ENCODE measurements around the gene A1BG. TPM values are rescaled to one million over a fixed set of nuclear protein-coding genes. Genes with fewer than 3 reads are reported as not detected.

The A1BG gene
- total and polyA plus RNA-seq, 2 of the 13 experiments (the other 11 are each of a cell fraction or from before 2014, with no cell fraction given): 14.7 to 41.4 TPM

DNA sequence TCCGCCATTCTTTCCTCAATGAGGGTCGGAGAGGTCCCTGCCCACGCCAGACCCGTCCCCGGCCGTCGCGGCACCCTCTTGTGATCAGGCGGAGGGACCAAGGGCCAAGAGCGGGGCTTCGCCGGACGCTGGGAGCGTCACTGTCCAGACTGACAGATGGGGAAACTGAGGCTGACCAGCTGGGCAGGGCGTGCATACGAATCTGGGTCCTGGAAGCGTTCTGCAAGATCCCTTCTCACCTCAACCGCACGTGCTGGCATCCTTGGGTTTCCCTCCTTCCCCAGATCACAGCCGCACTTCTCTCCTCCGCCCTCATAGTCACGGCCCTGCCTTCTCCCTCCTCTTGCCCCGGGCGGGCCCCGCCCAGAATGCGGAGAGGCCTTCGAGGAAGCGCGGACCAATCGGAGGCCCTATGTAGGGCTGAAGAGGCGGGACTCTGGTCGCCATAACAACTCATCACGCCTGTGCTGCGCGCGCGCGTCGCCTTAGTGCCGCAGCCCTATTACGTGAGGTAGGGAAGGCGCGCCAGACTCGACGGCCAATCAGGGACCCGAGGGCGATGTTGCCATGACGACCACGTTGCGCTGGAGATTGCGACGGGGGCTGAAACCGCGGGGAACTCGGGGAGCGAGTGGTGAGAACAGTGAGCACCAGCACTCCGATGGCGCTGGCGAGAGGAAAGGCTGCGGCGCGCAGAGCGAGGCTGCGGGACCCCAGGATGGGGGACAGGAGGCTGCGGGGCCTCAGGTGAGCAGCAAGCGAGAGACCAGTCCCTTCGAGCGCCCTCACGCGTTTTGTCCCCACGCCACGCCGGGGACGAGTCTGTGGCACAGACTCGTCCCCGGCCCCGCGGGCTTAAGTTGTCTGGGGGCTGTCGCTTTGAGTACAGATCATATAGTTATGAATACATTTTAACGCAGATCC is 47.9 kb upstream of the A1BG start (continued):
- TF ChIP-seq, protein P1, sequence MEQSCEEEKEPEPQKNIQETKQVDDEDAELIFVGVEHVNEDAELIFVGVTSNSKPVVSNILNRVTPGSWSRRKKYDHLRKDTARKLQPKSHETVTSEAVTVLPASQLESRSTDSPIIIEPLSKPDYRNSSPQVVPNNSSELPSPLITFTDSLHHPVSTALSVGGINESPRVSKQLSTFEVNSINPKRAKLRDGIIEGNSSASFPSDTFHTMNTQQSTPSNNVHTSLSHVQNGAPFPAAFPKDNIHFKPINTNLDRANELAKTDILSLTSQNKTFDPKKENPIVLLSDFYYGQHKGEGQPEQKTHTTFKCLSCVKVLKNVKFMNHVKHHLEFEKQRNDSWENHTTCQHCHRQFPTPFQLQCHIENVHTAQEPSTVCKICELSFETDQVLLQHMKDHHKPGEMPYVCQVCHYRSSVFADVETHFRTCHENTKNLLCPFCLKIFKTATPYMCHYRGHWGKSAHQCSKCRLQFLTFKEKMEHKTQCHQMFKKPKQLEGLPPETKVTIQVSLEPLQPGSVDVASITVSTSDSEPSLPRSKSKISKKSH (CRISPR knock-in tag; IDR thresholded peaks at IDR 0.05; ENCODE audit: borderline replicate concordance): peak; percentile 88; the same call in 1 of the 2 replicates
- TF ChIP-seq, protein P2, sequence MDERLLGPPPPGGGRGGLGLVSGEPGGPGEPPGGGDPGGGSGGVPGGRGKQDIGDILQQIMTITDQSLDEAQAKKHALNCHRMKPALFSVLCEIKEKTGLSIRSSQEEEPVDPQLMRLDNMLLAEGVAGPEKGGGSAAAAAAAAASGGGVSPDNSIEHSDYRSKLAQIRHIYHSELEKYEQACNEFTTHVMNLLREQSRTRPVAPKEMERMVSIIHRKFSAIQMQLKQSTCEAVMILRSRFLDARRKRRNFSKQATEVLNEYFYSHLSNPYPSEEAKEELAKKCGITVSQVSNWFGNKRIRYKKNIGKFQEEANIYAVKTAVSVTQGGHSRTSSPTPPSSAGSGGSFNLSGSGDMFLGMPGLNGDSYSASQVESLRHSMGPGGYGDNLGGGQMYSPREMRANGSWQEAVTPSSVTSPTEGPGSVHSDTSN (CRISPR knock-in tag; IDR thresholded peaks at IDR 0.05): no peak
- TF ChIP-seq, protein P3, sequence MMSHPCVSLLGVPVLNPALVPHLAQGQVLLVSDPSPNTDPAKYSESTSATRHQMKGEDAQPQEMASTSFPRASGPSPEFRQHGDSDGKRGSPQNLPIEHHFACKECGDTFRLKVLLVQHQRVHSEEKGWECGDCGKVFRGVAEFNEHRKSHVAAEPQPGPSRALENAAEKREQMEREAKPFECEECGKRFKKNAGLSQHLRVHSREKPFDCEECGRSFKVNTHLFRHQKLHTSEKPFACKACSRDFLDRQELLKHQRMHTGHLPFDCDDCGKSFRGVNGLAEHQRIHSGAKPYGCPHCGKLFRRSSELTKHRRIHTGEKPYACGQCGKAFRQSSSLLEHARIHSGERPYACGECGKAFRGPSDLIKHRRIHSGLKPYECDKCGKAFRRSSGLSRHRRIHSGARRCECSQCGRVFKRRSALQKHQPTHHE (CRISPR knock-in tag; IDR thresholded peaks at IDR 0.05; ENCODE audit: borderline replicate concordance): no peak
- TF ChIP-seq IRF2 (CRISPR knock-in tag; IDR thresholded peaks at IDR 0.05) (peak; percentile 37; the same call in 1 of the 2 replicates), RFXANK (CRISPR knock-in tag; IDR thresholded peaks at IDR 0.05) (peak; percentile 98), RFX1 (IDR thresholded peaks at IDR 0.05) (peak; percentile 100), ZNF839 (CRISPR knock-in tag; IDR thresholded peaks at IDR 0.05; ENCODE audit: borderline replicate concordance) (no peak), FOXO1 (CRISPR knock-in tag; IDR thresholded peaks at IDR 0.05) (peak; percentile 27; the same call in 1 of the 2 replicates), POLR2AphosphoS2 (IDR thresholded peaks at IDR 0.05; ENCODE audit: low read depth, low read length) (no peak), ZNF30 (CRISPR knock-in tag; IDR thresholded peaks at IDR 0.05) (no peak)
- TF ChIP-seq, protein P4, sequence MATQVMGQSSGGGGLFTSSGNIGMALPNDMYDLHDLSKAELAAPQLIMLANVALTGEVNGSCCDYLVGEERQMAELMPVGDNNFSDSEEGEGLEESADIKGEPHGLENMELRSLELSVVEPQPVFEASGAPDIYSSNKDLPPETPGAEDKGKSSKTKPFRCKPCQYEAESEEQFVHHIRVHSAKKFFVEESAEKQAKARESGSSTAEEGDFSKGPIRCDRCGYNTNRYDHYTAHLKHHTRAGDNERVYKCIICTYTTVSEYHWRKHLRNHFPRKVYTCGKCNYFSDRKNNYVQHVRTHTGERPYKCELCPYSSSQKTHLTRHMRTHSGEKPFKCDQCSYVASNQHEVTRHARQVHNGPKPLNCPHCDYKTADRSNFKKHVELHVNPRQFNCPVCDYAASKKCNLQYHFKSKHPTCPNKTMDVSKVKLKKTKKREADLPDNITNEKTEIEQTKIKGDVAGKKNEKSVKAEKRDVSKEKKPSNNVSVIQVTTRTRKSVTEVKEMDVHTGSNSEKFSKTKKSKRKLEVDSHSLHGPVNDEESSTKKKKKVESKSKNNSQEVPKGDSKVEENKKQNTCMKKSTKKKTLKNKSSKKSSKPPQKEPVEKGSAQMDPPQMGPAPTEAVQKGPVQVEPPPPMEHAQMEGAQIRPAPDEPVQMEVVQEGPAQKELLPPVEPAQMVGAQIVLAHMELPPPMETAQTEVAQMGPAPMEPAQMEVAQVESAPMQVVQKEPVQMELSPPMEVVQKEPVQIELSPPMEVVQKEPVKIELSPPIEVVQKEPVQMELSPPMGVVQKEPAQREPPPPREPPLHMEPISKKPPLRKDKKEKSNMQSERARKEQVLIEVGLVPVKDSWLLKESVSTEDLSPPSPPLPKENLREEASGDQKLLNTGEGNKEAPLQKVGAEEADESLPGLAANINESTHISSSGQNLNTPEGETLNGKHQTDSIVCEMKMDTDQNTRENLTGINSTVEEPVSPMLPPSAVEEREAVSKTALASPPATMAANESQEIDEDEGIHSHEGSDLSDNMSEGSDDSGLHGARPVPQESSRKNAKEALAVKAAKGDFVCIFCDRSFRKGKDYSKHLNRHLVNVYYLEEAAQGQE (IDR thresholded peaks at IDR 0.05; ENCODE audit: borderline replicate concordance in 1 of 2, low read depth in 1 of 2, low read length in 2 of 2): no peak; a peak in 1 of 4 replicates
- TF ChIP-seq, protein P5, sequence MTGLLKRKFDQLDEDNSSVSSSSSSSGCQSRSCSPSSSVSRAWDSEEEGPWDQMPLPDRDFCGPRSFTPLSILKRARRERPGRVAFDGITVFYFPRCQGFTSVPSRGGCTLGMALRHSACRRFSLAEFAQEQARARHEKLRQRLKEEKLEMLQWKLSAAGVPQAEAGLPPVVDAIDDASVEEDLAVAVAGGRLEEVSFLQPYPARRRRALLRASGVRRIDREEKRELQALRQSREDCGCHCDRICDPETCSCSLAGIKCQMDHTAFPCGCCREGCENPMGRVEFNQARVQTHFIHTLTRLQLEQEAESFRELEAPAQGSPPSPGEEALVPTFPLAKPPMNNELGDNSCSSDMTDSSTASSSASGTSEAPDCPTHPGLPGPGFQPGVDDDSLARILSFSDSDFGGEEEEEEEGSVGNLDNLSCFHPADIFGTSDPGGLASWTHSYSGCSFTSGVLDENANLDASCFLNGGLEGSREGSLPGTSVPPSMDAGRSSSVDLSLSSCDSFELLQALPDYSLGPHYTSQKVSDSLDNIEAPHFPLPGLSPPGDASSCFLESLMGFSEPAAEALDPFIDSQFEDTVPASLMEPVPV (CRISPR knock-in tag; IDR thresholded peaks at IDR 0.05): peak; percentile 69
- TF ChIP-seq, protein P6, sequence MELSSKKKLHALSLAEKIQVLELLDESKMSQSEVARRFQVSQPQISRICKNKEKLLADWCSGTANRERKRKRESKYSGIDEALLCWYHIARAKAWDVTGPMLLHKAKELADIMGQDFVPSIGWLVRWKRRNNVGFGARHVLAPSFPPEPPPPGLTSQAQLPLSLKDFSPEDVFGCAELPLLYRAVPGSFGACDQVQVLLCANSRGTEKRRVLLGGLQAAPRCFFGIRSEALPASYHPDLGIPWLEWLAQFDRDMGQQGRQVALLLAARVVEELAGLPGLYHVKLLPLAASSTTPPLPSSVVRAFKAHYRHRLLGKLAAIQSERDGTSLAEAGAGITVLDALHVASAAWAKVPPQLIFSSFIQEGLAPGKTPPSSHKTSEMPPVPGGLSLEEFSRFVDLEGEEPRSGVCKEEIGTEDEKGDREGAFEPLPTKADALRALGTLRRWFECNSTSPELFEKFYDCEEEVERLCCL (CRISPR knock-in tag; IDR thresholded peaks at IDR 0.05; ENCODE audit: borderline replicate concordance): no peak
- TF ChIP-seq, protein P7, sequence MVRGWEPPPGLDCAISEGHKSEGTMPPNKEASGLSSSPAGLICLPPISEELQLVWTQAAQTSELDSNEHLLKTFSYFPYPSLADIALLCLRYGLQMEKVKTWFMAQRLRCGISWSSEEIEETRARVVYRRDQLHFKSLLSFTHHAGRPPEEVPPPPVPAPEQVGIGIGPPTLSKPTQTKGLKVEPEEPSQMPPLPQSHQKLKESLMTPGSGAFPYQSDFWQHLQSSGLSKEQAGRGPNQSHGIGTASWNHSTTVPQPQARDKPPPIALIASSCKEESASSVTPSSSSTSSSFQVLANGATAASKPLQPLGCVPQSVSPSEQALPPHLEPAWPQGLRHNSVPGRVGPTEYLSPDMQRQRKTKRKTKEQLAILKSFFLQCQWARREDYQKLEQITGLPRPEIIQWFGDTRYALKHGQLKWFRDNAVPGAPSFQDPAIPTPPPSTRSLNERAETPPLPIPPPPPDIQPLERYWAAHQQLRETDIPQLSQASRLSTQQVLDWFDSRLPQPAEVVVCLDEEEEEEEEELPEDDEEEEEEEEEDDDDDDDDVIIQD (CRISPR knock-in tag; IDR thresholded peaks at IDR 0.05; ENCODE audit: low read depth): no peak
